Erythroblast (primary cell): ENCODE data around the gene SCG2.

Source experiments
- GATA1 ChIP-seq: IDR thresholded peaks from 2 replicates; pipeline ENCODE4 v1.6.1; 2011; ENCODE audit warnings: low read depth, mild to moderate bottlenecking, control low read depth, low read length, moderate library complexity
- POLR2A ChIP-seq: IDR thresholded peaks from 2 replicates; pipeline ENCODE4 v1.6.1; 2011; ENCODE audit warnings: mild to moderate bottlenecking, low read length

DNA sequence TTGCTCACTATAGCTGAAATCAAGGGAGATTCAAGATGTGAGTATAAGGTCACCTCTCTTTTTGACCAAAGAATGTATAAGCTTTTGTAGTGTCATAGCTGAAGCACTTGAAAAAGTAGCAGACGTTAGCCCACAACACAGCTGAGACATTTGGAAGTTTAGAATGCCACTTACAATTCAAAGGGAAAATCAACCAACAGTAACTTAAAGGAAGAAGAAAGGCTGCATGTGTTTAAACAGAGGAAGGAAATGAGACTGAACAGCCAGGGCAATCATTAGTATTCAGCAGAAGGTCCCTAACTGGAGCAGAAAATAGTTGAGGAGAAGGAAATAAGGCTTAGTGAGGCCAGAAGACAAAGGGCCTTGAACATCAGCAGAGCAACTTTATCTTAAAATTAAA is 23.5 kb upstream of the SCG2 start:
- TF ChIP-seq POLR2A = no peak
- TF ChIP-seq GATA1 = no peak
